GM04504 (cell line): ENCODE results near the gene MBNL2.

ENCODE experiments used
- DNase-seq: peaks from one replicate; pipeline ENCODE4 v3.0.0-alpha.2; 2012; ENCODE audit warnings: low read depth

The MBNL2 gene

GRCh38 chr13:97211300-97211699, 10.8 kb upstream of the MBNL2 start:
- DNase-seq, result no peak

- DNase-seq, result no peak
These were observed 10.1 kb upstream of the MBNL2 start for GRCh38 chr13:97212004-97212403.

GRCh38 chr13:97212601-97213040, 9.5 kb upstream of the MBNL2 start:
- DNase-seq, result no peak

GRCh38 chr13:97214921-97215320, 7.2 kb upstream of the MBNL2 start:
- no peak for DNase-seq

- DNase-seq, result no peak
These were observed 6.8 kb upstream of the MBNL2 start for GRCh38 chr13:97215325-97215724.

GRCh38 chr13:97219226-97219625, 2.9 kb upstream of the MBNL2 start:
- DNase-seq, result no peak

GRCh38 chr13:97220151-97220900, 1.8 kb upstream of the MBNL2 start:
- no peak for DNase-seq

- DNase-seq, result no peak
These were observed 1.1 kb upstream of the MBNL2 start for GRCh38 chr13:97221046-97221445.

GRCh38 chr13:97221466-97221865, 667 bp upstream of the MBNL2 start:
- DNase-seq, result no peak

- DNase-seq, result no peak
These were observed 1.0 kb downstream of the MBNL2 start for GRCh38 chr13:97223037-97223710.

- DNase-seq, result peak; percentile 75
These were observed 1.8 kb downstream of the MBNL2 start for GRCh38 chr13:97223711-97224541.

- DNase-seq, result no peak
These were observed 2.6 kb downstream of the MBNL2 start for GRCh38 chr13:97224544-97225300.

- no peak for DNase-seq
These were observed 3.4 kb downstream of the MBNL2 start for GRCh38 chr13:97225533-97225932.

- DNase-seq, result no peak
These were observed 3.9 kb downstream of the MBNL2 start for GRCh38 chr13:97226013-97226412.

- no peak for DNase-seq
These were observed 4.9 kb downstream of the MBNL2 start for GRCh38 chr13:97226788-97227627.

- DNase-seq, result no peak
These were observed 6.9 kb downstream of the MBNL2 start for GRCh38 chr13:97228850-97229521.

GRCh38 chr13:97229699-97230098, 7.6 kb downstream of the MBNL2 start:
- no peak for DNase-seq

- DNase-seq, result no peak
These were observed 9.1 kb downstream of the MBNL2 start for GRCh38 chr13:97231118-97231828.

GRCh38 chr13:97231829-97232196, 9.7 kb downstream of the MBNL2 start:
- no peak for DNase-seq

GRCh38 chr13:97233499-97233898, 11.4 kb downstream of the MBNL2 start:
- no peak for DNase-seq
